MV-4-11 (cell line): ENCODE results near the gene OR52B6.
"Not testable (repeated sequence)": the region's sequence is repeated elsewhere in the genome, so short reads cannot be mapped to it uniquely, and the experiment has no call there.

Source experiments
- DNase-seq: peaks from one replicate; lab custom pipeline; 2025; lab: John Stamatoyannopoulos, UW

Gene OR52B6

DNA sequence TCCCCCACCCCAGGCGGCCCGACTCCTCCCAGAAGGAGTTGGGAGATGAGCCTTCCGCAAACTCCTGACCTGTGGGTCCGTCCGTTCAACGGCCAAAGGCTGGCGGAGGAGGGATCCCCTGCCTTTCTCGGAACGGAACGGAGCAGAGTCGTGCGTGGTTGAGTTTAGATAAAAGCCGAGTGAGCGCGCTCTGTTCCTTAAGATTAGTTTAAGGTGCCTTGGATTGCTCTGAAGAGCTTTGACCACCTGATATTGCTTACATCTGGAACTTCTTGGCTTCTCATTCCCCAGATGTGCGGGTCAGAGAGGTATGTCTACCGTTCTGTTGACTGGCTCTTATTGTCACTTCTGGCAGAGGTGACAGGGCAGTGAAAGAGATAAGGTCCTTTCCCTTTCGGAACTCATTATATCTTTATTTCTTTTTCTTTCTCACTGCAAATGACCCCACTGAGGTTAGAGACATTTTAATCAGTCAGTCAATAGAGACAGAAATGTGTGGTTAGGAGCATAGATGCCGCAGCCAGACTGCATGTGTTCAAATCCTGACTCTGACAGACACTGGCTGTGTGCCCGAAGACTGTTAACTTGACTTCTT is 16.0 kb downstream of the OR52B6 start, which contains the start of gene TRIM6:
Gene TRIM6 (plus strand): TSS at position 31 of the 595 bp plus-strand sequence. CDS start 261 bp downstream, at position 292.
- peak; percentile 34 for DNase-seq

DNA sequence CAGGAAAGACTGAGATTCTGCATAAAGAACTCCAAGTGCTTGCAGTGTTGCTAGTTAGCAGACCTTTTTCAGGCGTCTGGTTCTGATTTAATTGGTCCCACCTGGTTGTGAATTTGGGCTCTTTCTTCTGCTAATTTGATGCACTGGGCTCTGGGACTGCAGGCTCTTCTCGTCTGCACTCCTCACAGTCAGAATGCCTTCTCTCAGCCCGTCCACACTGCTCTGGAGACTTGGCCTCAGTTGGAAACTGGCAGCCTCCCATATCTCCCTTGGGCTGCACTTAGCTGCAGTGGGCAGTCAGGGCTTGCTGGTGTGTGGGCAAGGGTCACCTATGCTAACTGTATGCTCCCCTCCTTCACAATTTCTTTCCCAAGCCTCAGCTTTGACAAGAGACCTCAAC is 17.3 kb downstream of the OR52B6 start:
- no peak for DNase-seq

DNA sequence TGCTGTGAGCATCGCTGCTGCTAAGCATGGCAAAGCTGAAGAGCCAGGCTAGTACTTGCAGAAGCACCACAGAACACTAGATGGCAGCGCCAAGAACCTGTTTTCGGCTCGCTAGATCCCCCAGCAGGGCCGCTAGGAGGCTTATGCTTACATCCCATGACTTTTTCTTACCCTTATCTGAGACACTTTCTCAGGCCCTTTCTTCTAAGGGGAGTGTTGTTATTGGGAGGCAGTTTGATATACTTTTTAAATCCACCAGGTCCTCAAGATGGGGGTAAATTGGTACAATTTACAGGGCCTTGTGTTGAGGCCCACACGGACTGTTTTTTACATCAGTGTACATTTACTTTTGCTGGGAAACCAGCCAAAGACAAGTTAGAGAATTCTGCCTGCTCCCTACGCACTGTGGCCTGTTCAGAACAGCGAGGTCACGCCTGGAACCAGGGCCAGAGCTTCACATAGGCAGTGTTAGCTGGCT is 19.7 kb downstream of the OR52B6 start:
- DNase-seq: peak; percentile 68

DNA sequence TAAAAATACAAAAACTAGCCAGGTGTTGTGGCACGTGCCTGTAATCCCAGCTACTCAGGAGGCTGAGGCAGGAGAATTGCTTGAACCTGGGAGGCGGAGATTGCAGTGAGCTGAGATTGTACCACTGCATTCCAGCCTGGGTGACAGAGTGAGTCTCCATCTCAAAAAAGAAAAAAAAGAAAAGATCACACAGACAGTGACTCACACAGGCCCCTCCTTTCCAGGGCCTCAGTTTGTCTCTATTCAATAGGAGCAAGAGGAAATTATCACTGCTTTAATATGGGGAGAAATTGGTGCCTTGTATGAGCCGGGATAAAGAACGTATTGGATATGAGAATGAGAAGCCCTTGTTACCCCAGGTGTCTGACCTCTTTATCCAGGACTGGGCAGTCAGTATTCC is 22.1 kb downstream of the OR52B6 start:
- not testable (repeated sequence) for DNase-seq

DNA sequence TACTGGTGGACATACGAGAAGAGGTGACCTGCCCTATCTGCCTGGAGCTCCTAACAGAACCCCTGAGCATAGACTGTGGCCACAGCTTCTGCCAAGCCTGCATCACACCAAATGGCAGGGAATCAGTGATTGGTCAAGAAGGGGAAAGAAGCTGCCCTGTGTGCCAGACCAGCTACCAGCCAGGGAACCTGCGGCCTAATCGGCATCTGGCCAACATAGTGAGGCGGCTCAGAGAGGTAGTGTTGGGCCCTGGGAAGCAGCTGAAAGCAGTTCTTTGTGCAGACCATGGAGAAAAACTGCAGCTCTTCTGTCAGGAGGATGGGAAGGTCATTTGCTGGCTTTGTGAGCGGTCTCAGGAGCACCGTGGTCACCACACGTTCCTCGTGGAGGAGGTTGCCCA is 22.6 kb downstream of the OR52B6 start:
- DNase-seq: no peak

DNA sequence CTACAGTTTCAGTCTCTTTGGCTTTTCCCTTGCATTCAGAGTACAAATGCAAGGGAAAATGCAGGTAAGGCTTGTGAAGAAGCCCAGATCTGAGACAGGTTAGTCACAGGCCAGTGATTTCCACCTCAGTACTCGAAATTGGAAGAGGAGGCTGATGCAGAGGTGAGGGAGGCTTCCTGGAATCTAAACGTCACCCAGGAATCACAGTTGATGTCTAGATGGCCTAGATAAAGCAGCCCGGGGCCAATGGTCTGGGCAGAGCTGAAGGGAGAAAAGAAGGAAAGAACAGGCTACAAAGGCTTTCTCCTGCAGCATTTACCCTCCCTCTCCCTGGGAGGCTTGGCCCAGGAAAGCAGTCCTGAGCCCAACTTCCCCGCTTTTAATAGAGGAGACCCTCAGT is 24.2 kb downstream of the OR52B6 start:
- DNase-seq: no peak

DNA sequence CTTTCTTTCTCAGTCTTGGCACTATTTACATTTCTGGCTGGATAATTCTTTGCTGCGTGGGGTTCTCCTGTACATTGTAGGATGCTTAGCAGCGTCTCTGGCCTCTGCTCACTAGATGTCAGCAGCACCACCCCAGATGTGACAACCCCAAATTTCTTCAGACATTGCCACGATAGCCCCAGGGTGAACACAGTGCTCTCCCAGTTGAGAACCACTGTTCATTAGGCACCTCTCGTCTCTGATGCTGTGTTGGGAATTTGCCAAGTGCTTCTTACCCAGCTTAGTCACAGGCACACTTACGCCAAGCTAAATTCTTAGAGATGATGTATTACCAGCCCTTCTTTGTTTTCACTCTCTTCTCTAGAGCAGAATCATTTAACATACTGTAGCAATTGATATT is 25.2 kb downstream of the OR52B6 start:
- no peak for DNase-seq

DNA sequence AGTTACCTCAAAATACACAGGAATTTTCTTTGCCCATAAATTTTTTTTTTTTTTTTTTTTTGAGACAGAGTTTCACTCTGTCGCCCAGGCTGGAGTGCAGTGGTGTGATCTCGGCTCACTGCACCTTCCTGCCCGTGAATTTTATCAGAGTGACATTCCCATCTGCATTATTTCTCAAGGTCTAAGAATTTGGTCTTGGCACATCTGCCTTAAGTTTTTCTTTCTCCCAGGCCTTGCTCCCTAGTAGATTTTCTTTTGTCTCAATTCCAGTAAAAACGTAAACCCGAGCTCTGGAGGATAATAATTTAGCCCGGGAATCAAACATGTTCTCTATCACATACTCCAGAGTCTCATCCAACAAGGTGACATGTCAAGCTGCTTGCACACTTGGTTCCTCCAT is 28.1 kb downstream of the OR52B6 start:
- DNase-seq: no peak

DNA sequence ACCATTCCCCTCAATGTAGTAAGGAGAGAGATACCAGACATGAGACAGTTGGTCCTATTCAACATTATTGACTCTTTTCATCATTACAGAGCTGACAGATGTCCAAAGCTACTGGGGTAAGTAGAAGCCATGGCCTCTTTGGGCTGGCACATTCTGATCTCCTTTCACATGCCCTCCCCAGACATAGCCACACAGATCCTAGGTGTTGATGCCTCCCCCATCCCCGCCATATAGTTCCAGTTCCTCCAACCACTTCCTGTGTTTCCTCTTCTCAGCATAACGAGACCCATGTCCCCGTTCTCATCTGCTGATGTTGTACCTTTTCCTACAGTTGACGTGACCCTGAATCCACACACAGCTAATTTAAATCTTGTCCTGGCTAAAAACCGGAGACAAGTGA is 29.8 kb downstream of the OR52B6 start:
- DNase-seq: peak; percentile 15

DNA sequence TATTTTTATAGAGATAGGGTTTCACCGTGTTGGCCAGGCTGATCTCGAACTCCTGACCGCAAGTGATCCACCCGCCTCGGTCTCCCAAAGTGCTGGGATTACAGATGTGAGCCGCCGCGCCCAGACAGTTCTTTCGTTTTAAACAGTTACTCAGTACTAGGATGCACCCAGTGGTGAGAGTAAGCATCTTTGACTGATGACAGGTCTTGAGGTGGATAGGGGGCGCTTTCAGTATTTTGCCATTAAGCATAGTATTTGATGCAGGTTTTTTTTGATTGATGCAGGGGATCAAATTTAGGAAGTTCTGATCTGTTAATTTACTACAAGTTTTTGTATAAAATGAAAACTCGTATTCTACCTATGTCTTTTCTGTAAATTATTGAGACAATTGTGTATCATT is 30.9 kb downstream of the OR52B6 start:
- no peak for DNase-seq

DNA sequence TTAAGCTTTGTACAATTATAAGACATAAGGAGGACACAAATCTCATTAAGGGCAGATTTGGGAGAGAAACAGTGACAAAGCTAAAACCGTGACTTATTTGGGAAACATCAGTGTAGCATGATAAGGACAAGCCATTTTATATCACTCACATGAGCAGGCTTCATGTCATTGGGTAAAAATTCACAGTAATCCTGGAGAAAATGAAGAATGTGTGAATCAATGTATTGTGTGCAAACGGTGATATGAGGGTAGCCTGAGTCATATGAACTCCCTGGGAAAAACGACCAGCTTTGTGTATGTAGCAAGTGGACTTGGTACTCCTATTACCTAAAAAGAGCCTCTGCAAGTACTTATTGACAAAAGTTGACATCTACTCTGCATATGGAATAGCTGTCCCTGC is 38.1 kb downstream of the OR52B6 start:
- no peak for DNase-seq

DNA sequence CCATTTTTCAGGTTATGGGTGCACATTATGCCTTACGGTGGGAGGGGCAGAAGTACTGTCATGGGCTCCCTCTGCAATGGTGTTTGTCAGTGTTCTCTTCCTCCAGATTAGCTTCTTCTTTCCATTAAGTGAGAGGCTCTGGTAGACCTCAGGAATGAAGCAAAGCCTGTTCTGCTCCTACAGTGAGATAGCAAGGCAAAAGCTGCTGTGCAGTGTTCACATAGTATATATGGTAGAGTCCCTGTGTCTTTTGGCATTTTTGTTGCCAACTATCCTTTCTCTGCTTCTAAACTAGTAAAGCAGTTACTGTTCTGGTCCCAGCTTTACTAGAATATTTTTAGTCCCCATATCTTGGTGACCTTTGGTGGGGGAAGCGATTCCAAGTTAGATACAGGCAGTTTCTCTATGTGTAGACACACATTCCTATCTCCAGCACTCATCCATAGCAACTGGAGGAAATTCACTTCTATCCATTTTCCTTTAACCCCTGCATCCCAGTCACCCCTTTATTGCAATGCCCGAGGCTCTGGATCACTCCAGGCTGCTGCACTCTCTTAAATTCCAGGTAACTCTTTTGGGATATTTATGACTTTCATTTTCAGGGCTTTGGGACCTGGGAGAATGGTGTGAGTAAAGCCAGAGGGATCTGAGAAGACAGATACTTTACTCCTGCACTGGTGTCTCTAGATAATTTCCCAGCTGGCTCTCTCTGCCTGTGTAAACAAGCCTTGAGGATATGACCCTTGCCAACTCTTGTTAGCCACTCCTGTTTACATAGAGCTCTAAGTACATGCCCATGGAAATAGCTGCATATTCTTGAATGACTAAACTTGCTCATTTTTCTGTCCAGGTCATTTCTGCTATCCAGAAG is 40.2 kb downstream of the OR52B6 start:
- no peak for DNase-seq

DNA sequence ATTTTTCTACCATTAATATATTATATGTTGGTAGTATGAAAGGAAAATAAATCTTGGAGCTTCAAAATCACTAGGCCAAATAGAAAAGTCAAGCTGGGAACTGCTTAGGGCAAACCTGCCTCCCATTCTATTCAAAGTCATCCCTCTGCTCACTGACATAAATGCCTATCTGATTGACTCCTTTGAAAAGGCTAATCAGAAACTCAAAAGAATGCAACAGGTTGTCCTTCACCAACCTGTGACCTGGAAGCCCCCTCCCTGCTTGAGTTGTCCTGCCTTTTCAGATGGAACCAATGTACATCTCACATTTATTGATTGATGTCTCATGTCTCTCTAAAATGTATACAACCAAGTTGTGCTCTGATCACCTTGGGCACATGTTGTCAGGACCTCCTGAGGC is 40.9 kb downstream of the OR52B6 start:
- DNase-seq: no peak

DNA sequence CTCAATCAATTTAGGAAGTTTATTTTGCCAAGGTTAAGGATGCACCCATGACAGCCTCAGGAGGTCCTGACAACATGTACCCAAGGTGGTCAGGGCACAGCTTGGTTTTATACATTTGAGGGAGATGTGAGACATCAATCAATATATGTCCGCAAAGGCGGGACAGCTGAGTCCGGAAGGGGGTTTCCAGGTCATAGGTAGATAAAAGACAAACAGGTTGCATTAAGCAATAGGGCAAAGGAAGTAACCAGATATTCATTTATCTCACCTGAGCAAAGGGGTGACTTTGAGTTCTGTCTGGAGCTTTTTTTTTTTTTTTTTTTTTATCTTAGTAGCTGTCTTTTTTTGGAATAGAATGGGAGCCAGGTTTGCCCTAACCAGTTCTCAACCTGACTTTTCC is 42.1 kb downstream of the OR52B6 start:
- DNase-seq: no peak

DNA sequence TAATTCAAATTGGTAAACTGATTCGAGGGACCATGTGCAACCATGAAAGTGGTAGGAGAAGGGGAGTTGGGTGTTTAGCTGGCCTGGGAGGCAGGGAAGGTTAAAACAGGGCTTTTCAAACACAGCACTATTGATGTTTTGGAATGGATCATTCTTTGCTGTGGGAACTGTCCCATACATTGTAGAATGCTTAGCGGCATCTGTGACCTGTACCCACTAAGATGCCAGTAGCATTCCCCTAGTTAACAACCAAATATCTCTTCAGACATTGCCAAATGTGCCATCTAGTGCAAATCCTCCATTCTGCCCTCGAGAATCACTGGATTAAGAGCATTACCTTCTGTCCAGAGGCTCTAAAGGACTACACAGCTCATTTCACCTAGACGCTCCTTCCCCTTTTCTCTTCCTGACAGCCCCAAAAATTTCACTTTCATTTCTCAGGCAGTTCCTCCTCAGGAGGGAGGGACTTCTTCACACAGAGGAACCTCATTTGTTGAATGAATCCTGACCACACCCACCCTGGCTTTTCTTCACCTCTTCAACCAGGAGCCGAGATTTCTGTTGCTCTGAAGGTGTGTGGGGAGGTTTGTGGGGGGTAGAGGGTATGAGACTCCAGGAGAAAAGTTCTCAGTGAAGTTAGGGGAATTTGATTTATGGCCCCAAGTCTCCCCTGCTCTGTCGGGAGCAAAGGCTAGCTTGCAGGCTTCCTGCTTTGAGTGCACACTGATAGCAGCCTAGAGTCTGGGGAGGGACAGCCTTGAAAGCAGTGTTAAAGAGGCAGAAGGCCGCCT is 44.0 kb downstream of the OR52B6 start, which contains the start of gene TRIM34:
Gene TRIM34 (plus strand): TSS at position 513 of the 791 bp plus-strand sequence. CDS start 7,331 bp downstream, outside the sequence.
- DNase-seq: peak; percentile 89

DNA sequence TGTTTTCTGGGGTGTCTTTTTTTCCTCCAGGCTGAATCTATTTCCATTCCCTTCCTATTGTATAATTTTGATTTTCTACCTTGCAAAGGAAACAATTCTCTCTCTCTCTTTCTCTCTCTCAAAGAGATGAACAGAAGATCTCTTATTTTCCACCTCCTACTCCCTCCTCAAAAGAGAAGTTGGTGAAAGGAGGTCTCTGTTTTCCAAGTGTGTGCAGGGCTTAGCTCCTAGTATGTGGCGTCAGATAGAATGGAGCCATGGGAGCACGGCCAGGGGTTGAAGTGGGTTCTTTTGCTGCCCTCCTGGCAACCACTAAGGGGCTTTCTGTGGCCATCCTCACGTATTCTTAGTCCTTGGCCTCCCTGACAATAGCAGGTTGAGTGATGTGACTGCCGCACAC is 44.6 kb downstream of the OR52B6 start:
- DNase-seq: no peak

DNA sequence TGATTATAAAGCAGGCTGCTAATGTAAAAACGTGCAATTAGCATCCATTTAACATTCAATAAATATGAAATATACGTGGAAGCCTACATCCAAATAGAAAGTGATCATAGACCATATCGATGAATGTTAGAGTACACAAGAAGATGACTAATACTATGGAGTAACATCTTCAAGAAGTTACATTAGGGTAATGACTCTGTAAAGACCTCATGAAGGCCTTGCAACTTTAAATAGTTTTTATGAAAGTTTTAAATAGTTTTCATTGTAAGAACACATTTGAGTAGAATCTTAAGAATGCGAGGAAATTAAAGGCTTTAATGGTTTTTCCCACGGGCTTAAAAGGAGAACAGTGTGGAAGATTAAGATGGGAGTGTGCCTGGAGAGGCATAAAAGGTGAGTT is 45.5 kb downstream of the OR52B6 start:
- peak; percentile 45 for DNase-seq

DNA sequence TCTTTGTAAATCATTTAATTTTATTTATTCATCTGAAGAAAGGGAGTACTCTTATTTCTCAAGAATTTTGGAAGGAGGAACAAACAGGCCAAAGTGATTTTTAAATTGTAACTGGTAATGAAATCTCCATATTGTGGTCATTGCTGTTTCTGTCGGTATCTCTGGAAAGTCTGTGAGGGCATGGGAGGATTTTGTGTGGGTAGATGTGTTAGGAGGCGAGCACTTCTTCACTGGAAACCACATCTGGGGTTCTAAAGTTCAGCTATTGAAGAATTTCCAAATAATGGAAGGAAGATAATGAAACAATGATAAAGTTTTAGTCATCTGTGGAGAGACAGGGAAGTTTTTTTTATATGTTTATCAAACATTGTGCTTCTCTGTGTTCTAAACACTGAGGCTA is 50.7 kb downstream of the OR52B6 start:
- DNase-seq: peak; percentile 60
